ENCODE measurements around the gene USP3.

DNA sequence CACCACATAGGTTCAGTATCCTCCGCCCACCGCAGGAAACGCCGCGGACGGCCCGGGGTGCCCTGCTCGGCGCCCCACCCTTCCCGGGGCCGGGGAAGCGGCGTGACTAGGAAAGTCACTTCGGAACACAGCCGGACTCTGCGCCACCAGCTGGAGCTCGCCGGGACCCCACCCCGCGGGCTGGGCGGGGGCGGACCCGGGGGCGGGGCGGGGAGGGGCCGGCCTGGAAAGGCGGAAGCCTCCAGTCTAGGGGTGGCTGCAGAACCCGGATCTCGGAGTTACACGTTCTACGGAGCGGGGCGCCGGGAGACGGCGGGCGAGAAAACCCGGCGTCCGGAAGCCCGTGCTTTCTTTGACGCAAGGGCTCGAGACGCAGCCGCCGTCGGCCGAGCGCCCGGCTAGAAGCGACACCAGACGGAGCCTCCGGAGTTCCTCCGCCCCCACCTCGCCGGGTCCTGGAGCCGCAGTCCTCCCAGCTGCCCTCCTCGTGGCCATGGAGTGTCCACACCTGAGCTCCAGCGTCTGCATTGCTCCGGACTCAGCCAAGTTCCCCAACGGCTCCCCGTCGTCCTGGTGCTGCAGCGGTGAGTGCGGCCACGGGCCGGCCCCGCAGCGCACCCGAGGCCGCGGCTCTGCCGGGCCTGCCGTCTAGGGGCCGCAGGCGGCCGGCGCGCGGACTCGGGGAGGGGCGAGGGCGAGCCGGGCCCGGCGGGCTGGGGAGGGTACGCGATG, at the start of gene USP3:
- TF ChIP-seq POLR2A (IDR thresholded peaks at IDR 0.05; ENCODE audit: low read depth, low read length) (peak; percentile 60), PAX5 (IDR thresholded peaks at IDR 0.05; ENCODE audit: insufficient read depth, low read length, severe bottlenecking) (peak; percentile 78), TAF1 (IDR thresholded peaks at IDR 0.05; ENCODE audit: low read depth, low read length) (peak; percentile 45), POLR2AphosphoS5 (IDR thresholded peaks at IDR 0.05; ENCODE audit: low read depth, low read length) (peak; percentile 78), POU2F2 (IDR thresholded peaks at IDR 0.05; ENCODE audit: low read depth, low read length) (no peak), SPI1 (IDR thresholded peaks at IDR 0.05; ENCODE audit: low read depth, low read length) (peak; percentile 22; the same call in 1 of the 2 replicates)

Measured in GM12891 (cell line).